ENCODE data around the gene MAN2B2.
"Not testable (repeated sequence)": the region's sequence is repeated elsewhere in the genome, so short reads cannot be mapped to it uniquely, and the experiment has no call there.

MAN2B2 gene

GRCh38 chr4:6663596-6664393, 88.8 kb downstream of the MAN2B2 start:
- no peak for FAIRE-seq

GRCh38 chr4:6665320-6665654, 90.3 kb downstream of the MAN2B2 start:
- FAIRE-seq = peak; percentile 79

More at GRCh38 chr4:6663596-6664393, 88.8 kb downstream of the MAN2B2 start:
- DNase-seq (ENCODE audit: insufficient read length, low spot score) = no peak

GRCh38 chr4:6668391-6668790, 93.4 kb downstream of the MAN2B2 start:
- DNase-seq (ENCODE audit: insufficient read length, low spot score) (no peak), FAIRE-seq (no peak)

More at GRCh38 chr4:6665320-6665654, 90.3 kb downstream of the MAN2B2 start:
- no peak for DNase-seq (ENCODE audit: insufficient read length, low spot score)

GRCh38 chr4:6671648-6672047, 96.7 kb downstream of the MAN2B2 start:
- DNase-seq (ENCODE audit: insufficient read length, low spot score) = no peak
- no peak for FAIRE-seq

GRCh38 chr4:6672131-6672530, 97.1 kb downstream of the MAN2B2 start:
- FAIRE-seq (no peak), DNase-seq (ENCODE audit: insufficient read length, low spot score) (no peak)

- not testable (repeated sequence) for DNase-seq (ENCODE audit: insufficient read length, low spot score); FAIRE-seq
Observed at GRCh38 chr4:6672541-6673190, 97.7 kb downstream of the MAN2B2 start.

Data from HTR-8/SVneo (cell line).